HG02884 (cell line): ENCODE data around the gene ACOT11.
"Not testable (repeated sequence)": the region's sequence is repeated elsewhere in the genome, so short reads cannot be mapped to it uniquely, and the experiment has no call there.

ENCODE experiments used
- ATAC-seq: cut with Tn5 transposase; IDR thresholded peaks from one replicate; pipeline ENCODE4 v1.9.1; 2021; ENCODE audit warnings: mild to moderate bottlenecking, moderate library complexity; ENCODE audit not compliant: unreplicated experiment

The ACOT11 gene

GRCh38 chr1:54536656-54537055 lies 11.4 kb upstream of the ACOT11 start:
- not testable (repeated sequence) for ATAC-seq

GRCh38 chr1:54537611-54538010 lies 10.4 kb upstream of the ACOT11 start:
- no peak for ATAC-seq

DNA sequence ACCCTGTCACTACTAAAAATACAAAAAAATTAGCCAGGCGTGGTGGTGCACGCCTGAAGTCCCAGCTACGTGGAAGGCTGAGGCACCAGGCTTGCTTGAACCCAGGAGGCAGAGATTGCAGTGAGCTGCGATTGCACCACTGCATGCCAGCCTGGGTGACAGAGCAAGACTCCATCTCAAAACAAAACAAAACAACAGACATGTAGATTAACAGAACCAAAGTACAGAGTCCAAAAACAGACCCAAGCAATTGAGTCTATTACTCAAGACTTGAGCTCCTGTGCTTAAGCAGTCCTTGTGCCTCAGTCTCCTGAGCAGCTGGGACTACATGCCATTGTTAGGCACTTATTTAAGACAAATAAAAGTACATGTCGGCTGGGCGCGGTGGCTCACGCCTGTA lies 9.5 kb upstream of the ACOT11 start:
- no peak for ATAC-seq

GRCh38 chr1:54540582-54541295 lies 7.3 kb upstream of the ACOT11 start:
- no peak for ATAC-seq

GRCh38 chr1:54542120-54542961 lies 5.7 kb upstream of the ACOT11 start:
- ATAC-seq = peak; percentile 59

DNA sequence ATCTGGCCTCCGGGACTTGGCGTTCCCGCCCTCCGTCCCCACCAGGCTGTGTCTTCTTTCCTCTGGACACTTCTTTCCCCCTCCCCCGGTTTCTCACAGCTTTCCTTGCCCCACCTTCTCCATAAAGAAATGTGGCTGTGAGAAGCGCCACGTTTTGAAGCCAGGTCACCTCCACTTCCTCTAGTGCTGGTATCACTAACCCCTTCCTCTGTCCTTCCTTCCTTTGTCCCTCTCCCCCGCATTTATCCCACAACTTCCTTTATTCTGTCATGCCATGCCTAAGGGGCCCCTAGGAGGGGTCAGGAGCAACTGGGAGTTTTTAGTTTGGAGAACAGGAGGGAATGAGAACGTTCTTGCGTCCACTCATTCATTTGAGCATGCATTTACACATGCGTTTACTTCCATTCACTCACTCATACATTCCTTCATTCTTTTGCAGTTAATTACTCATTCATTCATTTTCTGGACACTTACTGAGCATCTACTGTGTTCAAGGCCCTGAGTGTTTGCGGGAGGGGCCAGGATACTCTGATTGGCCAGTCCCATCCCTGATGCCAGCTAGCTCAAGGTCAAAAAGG lies 5.0 kb upstream of the ACOT11 start:
- no peak for ATAC-seq

GRCh38 chr1:54543729-54544496 lies 4.1 kb upstream of the ACOT11 start:
- no peak for ATAC-seq

- no peak for ATAC-seq
These were observed 2.0 kb upstream of the ACOT11 start for GRCh38 chr1:54545916-54546635.

GRCh38 chr1:54546651-54547401 lies 1.2 kb upstream of the ACOT11 start:
- ATAC-seq = no peak

GRCh38 chr1:54548389-54549044 lies 489 bp downstream of the ACOT11 start:
- ATAC-seq = no peak

DNA sequence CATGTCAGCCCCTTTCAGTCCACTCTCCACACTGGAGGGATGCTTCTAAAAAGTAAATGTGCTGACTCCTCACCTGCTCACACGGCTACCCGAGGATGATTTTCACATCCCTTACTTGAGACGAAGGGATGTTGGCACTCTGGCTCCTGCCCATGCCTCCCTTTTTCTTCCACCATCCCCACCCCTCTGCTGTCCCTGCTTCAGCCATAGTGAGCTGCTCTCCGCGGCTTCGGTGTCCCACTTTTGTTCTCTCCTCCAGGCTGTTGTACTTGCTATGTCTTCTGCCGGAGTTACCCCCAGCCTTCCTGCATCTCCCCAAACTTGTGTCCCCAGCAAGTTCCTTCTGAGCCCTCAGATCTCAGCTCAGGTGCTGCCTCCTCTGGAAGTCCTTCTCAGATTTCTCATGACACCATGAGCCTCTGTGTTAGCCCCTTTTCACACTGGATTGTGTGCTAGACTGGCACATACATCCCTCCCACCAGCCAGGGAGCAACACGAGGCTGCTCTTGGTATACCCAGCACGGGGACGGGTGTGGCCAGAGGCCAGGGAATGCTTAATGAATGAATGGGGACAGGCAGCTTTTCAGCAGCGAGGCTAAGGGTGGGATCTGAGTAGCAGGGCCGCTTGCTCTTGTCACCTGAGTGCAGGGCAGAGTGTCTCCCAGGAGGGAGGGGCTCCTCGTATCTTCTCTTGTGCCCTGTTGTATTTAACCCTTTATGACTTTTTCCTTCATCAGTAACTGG lies 1.3 kb downstream of the ACOT11 start:
- no peak for ATAC-seq

DNA sequence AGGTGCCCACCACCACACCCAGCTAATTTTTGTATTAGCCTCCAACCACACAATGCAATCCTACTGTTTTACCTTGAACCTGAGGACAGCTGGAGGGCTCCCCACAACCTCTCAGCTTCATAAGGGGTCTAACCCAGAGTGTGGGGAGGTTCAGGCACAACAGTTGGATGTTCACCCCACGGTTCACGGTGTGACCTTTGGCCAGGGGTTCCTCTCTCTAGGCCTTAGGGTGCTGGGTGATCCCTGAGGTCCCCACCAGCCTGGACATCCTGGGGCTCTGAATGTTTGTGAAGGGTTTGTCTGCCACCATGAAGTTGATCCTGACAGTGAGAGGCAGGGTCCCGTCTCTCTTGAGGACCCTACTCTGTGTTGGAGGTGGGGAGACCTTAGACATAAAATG lies 3.9 kb downstream of the ACOT11 start:
- ATAC-seq = no peak

DNA sequence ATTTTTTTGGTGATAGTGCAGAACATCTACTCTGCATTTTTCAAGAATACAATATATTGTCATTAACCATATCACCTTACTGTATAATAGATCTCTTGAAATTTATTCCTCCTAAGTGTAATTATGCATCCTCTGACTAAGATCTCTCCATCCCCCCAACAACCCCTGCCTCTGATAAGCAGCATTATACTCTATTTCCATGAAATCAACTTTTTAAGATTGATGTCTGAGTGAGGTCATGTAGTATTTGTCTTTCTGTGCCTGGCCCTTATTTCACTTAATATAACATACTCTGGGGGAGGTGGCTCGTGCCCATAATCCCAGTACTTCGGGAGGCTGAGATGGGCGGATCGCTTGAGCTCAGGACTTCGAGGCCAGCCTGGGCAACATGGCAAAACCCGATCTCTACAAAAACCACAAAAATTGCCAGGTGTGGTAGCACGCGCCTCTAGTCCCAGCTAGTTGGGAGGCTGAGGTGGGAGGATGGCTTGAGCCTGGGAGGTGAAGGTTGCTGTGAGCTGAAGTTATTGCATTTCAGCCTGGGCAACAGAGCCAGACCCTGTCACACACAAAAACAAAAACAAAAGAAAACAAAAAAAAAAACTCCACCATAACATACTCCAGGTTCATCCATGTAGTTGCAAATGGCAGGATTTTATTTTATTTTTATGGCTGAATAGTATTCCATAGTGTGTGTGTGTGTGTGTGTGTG lies 5.7 kb downstream of the ACOT11 start:
- ATAC-seq = no peak

- ATAC-seq = no peak
These were observed 8.1 kb downstream of the ACOT11 start for GRCh38 chr1:54556110-54556509.

GRCh38 chr1:54557671-54558355 lies 9.8 kb downstream of the ACOT11 start:
- no peak for ATAC-seq

GRCh38 chr1:54558434-54559030 lies 10.5 kb downstream of the ACOT11 start:
- ATAC-seq = no peak

DNA sequence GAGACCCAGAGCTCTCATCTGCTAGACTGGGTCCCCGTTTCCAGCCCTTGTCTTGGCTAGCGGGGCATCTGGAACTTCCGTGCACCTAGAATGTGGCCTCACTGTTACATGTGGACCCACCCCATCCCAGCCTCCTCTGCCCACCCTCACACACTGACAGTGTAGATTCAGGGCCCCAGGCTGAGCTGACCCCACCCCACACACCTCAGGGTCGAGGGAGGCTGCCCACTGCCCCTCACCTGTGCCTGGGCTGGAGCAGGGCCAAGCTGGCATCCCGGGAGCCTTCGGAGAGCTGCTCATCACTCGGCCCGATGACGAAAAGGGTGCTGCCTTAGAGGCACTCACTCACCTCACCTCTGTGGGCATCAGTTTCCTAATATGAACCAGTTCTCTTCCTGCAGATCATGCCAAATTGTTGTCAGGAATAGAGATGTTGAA lies 11.1 kb downstream of the ACOT11 start:
- ATAC-seq = no peak
